Adrenal gland (tissue), 12 donors: ENCODE measurements around the gene KCNN4. TPM values are rescaled to one million over a fixed set of nuclear protein-coding genes. Genes with fewer than 3 reads are reported as not detected.

ENCODE experiments used
- DNase-seq, 7 donors: peaks; one replicate each; pipeline ENCODE4 v3.0.0-alpha.2; 2019 to 2020
- H3K27ac ChIP-seq, 5 donors: fragments of 200-600 bp; sonication (generic) in 4 of 5; 1 replicate in 3 of 5; 2 replicates in 2 of 5; pipeline versions ENCODE4 v1.5.1 to v1.8.0; 2016 to 2020; ENCODE audit warnings: mild to moderate bottlenecking in 1 of 5
- H3K27me3 ChIP-seq: fragments of 200-600 bp; 2 replicates; pipeline ENCODE4 v1.8.0; 2021
- H3K36me3 ChIP-seq, 2 donors: fragments of 200-600 bp; replicated peaks in 1 of 2; 1 replicate in 1 of 2; 2 replicates in 1 of 2; pipeline versions ENCODE4 v1.5.1 to v1.8.0; 2018 to 2022
- H3K4me1 ChIP-seq, 2 donors: fragments of 200-600 bp; replicated peaks in 1 of 2; 1 replicate in 1 of 2; 2 replicates in 1 of 2; pipeline versions ENCODE4 v1.5.1 to v1.8.0; 2018 to 2021
- H3K4me3 ChIP-seq, 4 donors: fragments of 200-600 bp; sonication (generic) in 3 of 4; one replicate each; pipeline ENCODE4 v1.5.1; 2016 to 2018
- H3K9me3 ChIP-seq, 3 donors: fragments of 200-600 bp; sonication (generic) in 1 of 3; replicated peaks in 1 of 3; 1 replicate in 2 of 3; 2 replicates in 1 of 3; pipeline versions ENCODE4 v1.5.1 to v1.8.0; 2016 to 2021
- CTCF ChIP-seq, 6 experiments: fragments of 450-650 bp in 4 of 6; fragments of 200-600 bp in 2 of 6; sonication (generic) in 1 of 6; IDR thresholded peaks; 1 replicate in 5 of 6; 2 replicates in 1 of 6; pipeline versions ENCODE4 v1.5.1 to v1.8.0; 2016 to 2021; ENCODE audit warnings: antibody characterized with exemption in 6 of 6, mild to moderate bottlenecking in 2 of 6, moderate library complexity in 1 of 6
- POLR2A ChIP-seq, 2 donors: fragments of 450-650 bp; IDR thresholded peaks; one replicate each; pipeline ENCODE4 v1.6.1; 2017; ENCODE audit warnings: antibody characterized with exemption in 2 of 2, mild to moderate bottlenecking in 2 of 2, moderate library complexity in 1 of 2
- WGBS, 4 donors: extraction: QIAGEN DNeasy Blood & Tissue Kit in 2 of 4; methylation state at CpG; one replicate each; pipeline versions ENCODE4 v1.1.5 to v1.1.7; 2013 to 2017; 5-methylcytosine and 5-hydroxymethylcytosine counted together
- intact Hi-C, 2 donors: fragments of 100-400 bp; cut with DNase I; formaldehyde crosslinking; loops; one replicate each; pipeline versions ENCODE4 v1.14.1 to v1.15.0; 2022 to 2023
- polyA plus RNA-seq, 3 donors: library from polyadenylated mRNA; stranded (reverse); fragments of 200-250 nt in 2 of 3; fragments of 350-450 nt in 1 of 3; fragmentation: Illumina TruSeq in 1 of 3; extraction: RNeasy Lipid Tissue Mini Kit (QIAGEN cat#74804) in 1 of 3; gene quantifications; one replicate each; pipeline ENCODE4 v1.2.3, GENCODE V29; 2013 to 2014
- total RNA-seq, 9 donors: library from RNA; depleted of rRNA in 4 of 9; stranded (reverse); fragments of >200 nt in 4 of 9; fragments of 120-200 nt in 1 of 9; fragmentation: NEBNext Ultra II Directional in 1 of 9; extraction: Animal tissue kit (Norgen Biotek cat#: 25700) in 1 of 9; gene quantifications; one replicate each; pipeline versions ENCODE4 v1.1.0 to v1.2.4, GENCODE V29; 2013 to 2023
- donor health status: healthy with polysubstance abuse.
- donor health status: Bipolar disorder and iron deficiency.
- donor health status: DM: yes; HTN: yes; CAD: no.
- donor health status: DM: no; HTN: no; CAD: no.
- donor health status: DM: no; HTN: no; CAD: no.
- donor health status: DM: yes; HTN: yes; CAD: no.

Gene KCNN4
- total and polyA plus RNA-seq, 12 donors, result 0.22 to 13.0 (median 0.56) TPM

GRCh38 chr19:43731346-43731745 lies 49.4 kb downstream of the KCNN4 start:
- Histone ChIP-seq H3K27ac (no peak overlapping the region), H3K4me1 (no peaks in the 10 kb centered on the region), H3K36me3 (peaks cover 0 to 62% of the 10 kb centered on the region in 2 donors), H3K4me3 (no peak overlapping the region), H3K27me3 (no peaks in the 10 kb centered on the region), H3K9me3 (no peaks in the 10 kb centered on the region)
- intact Hi-C loops, result no loop called here
- WGBS, 4 donors, result 20 to 86% (median 74%) methylated on average over 1 to 14 of the region's 14 CpGs
- no peak for TF ChIP-seq CTCF (IDR thresholded peaks at IDR 0.05)
- TF ChIP-seq POLR2A (IDR thresholded peaks at IDR 0.05), result no peak
- DNase-seq, result peak in 1 of 7 donors; percentile 34

- WGBS, 4 donors, result 88 to 94% (median 91%) methylated on average over 5 of the region's 5 CpGs
- H3K36me3 ChIP-seq, result peaks cover 0 to 56% of the 10 kb centered on the region in 2 donors
- DNase-seq, result no peak
- H3K4me3 ChIP-seq, result no peak overlapping the region
- intact Hi-C loops, result no loop called here
- H3K27me3 ChIP-seq, result no peaks in the 10 kb centered on the region
- H3K4me1 ChIP-seq, result peaks cover 0 to 13% of the 10 kb centered on the region in 2 donors
- no peak for TF ChIP-seq CTCF (IDR thresholded peaks at IDR 0.05)
- no peak overlapping the region for H3K27ac ChIP-seq
- H3K9me3 ChIP-seq, result no peaks in the 10 kb centered on the region
Measured at GRCh38 chr19:43729919-43730318, 50.9 kb downstream of the KCNN4 start.

GRCh38 chr19:43727593-43727853 lies 53.2 kb downstream of the KCNN4 start:
- intact Hi-C loops, result no loop called here
- WGBS, 4 donors, result 76 to 96% (median 83%) methylated on average over 4 of the region's 4 CpGs
- TF ChIP-seq POLR2A (IDR thresholded peaks at IDR 0.05) (no peak), CTCF (IDR thresholded peaks at IDR 0.05) (no peak)
- H3K9me3 ChIP-seq, result no peaks in the 10 kb centered on the region
- H3K4me3 ChIP-seq, result no peak overlapping the region
- peak overlapping the region in 1 of 5 donors; percentile 47 for H3K27ac ChIP-seq
- DNase-seq, result no peak
- H3K36me3 ChIP-seq, result peaks cover 0 to 34% of the 10 kb centered on the region in 2 donors
- H3K27me3 ChIP-seq, result no peaks in the 10 kb centered on the region
- H3K4me1 ChIP-seq, result peaks cover 0 to 13% of the 10 kb centered on the region in 2 donors

GRCh38 chr19:43726736-43727592 lies 53.8 kb downstream of the KCNN4 start:
- H3K36me3 ChIP-seq, result peaks cover 0 to 28% of the 10 kb centered on the region in 2 donors
- H3K4me3 ChIP-seq, result no peak overlapping the region
- intact Hi-C loops, result no loop called here
- H3K9me3 ChIP-seq, result no peaks in the 10 kb centered on the region
- TF ChIP-seq CTCF (IDR thresholded peaks at IDR 0.05) (no peak), POLR2A (IDR thresholded peaks at IDR 0.05) (no peak)
- peaks cover 0 to 13% of the 10 kb centered on the region in 2 donors for H3K4me1 ChIP-seq
- 36 to 65% (median 57%) methylated on average over 7 to 15 of the region's 15 CpGs for WGBS, 4 donors
- H3K27ac ChIP-seq, result peak overlapping the region in 2 of 5 donors; percentile 5 to 47
- H3K27me3 ChIP-seq, result no peaks in the 10 kb centered on the region
- DNase-seq, result peak; percentile 42 to 78 (median 70)
